Fibroblast of lung (primary cell): ENCODE measurements around the gene CXorf65.

ENCODE experiments used
- CTCF ChIP-seq, 2 donors: IDR thresholded peaks in 1 of 2; conservative IDR thresholded peaks in 1 of 2; 1 replicate in 1 of 2; 2 replicates in 1 of 2; pipeline ENCODE4 v1.5.1; 2011 to 2012; ENCODE audit warnings: low read length in 2 of 2, control low read depth in 1 of 2, inconsistent platforms in 1 of 2, low read depth in 1 of 2, mild to moderate bottlenecking in 1 of 2
- EZH2 ChIP-seq: IDR thresholded peaks from 2 replicates; pipeline ENCODE4 v1.5.1; 2012; ENCODE audit warnings: low read length, control low read depth, mild to moderate bottlenecking; ENCODE audit errors: missing control alignments

GRCh38 chrX:71147496-71148277 is 41.1 kb upstream of the CXorf65 start:
- TF ChIP-seq CTCF (conservative IDR thresholded peaks at IDR 0.05 in 1 of 2, IDR thresholded peaks at IDR 0.05 in 1 of 2; ENCODE audit: low read depth in 1 of 2, low read length in 2 of 2) (no peak), EZH2 (no peak)
